Osteoblast (primary cell): ENCODE measurements around the gene ATPAF2. TPM values are rescaled to one million over a fixed set of nuclear protein-coding genes. Genes with fewer than 3 reads are reported as not detected.

ENCODE experiments used
- DNase-seq: peaks from one replicate; pipeline ENCODE4 v3.0.0; 2011; ENCODE audit warnings: low spot score, mixed read lengths; ENCODE audit not compliant: insufficient read length; ENCODE audit errors: missing footprints
- H2AFZ ChIP-seq: 2 replicates; pipeline ENCODE4 v1.6.0; 2011; ENCODE audit warnings: mild to moderate bottlenecking, low read length
- H3K27ac ChIP-seq: 2 replicates; pipeline ENCODE4 v1.5.1; 2011; ENCODE audit warnings: mild to moderate bottlenecking, low read depth, low read length, moderate library complexity
- H3K27me3 ChIP-seq: 2 replicates; pipeline ENCODE4 v1.6.0; 2012; ENCODE audit warnings: mild to moderate bottlenecking, control low read depth, inconsistent platforms, low read length, moderate library complexity; ENCODE audit not compliant: insufficient read depth
- H3K36me3 ChIP-seq: 2 replicates; pipeline ENCODE4 v1.5.1; 2011; ENCODE audit warnings: mild to moderate bottlenecking, low read length, control low read depth, moderate library complexity; ENCODE audit not compliant: insufficient read depth
- H3K4me1 ChIP-seq: 2 replicates; pipeline ENCODE4 v1.5.1; 2011; ENCODE audit warnings: mild to moderate bottlenecking, low read length, control low read depth, moderate library complexity; ENCODE audit not compliant: insufficient read depth
- H3K4me2 ChIP-seq: 2 replicates; pipeline ENCODE4 v1.6.0; 2011; ENCODE audit warnings: mild to moderate bottlenecking, low read length; ENCODE audit not compliant: insufficient read depth
- H3K4me3 ChIP-seq: fragments of 200-600 bp; sonication (generic); 3 replicates; pipeline ENCODE4 v1.5.1; 2012; ENCODE audit warnings: mild to moderate bottlenecking, low read length, inconsistent platforms; ENCODE audit not compliant: insufficient read depth
- H3K79me2 ChIP-seq: 2 replicates; pipeline ENCODE4 v1.6.0; 2012; ENCODE audit warnings: mild to moderate bottlenecking, low read length, control low read depth, inconsistent platforms; ENCODE audit not compliant: insufficient read depth
- H3K9me3 ChIP-seq: 2 replicates; pipeline ENCODE4 v1.5.1; 2011; ENCODE audit warnings: low read depth, low read length, control low read depth
- H4K20me1 ChIP-seq: 2 replicates; pipeline ENCODE4 v1.6.0; 2012; ENCODE audit warnings: mild to moderate bottlenecking, low read length, control low read depth; ENCODE audit not compliant: insufficient read depth
- CTCF ChIP-seq: IDR thresholded peaks from 2 replicates; pipeline ENCODE4 v1.5.1; 2011; ENCODE audit warnings: mild to moderate bottlenecking, low read depth, low read length, moderate library complexity; ENCODE audit errors: extremely low read depth
- total RNA-seq: library from RNA; depleted of rRNA; stranded (reverse); fragments of >200 nt; gene quantifications from 2 replicates; pipeline ENCODE4 v1.2.3, GENCODE V29; 2012

ATPAF2 gene
- total RNA-seq, 1 donor, result 20.3 TPM

DNA sequence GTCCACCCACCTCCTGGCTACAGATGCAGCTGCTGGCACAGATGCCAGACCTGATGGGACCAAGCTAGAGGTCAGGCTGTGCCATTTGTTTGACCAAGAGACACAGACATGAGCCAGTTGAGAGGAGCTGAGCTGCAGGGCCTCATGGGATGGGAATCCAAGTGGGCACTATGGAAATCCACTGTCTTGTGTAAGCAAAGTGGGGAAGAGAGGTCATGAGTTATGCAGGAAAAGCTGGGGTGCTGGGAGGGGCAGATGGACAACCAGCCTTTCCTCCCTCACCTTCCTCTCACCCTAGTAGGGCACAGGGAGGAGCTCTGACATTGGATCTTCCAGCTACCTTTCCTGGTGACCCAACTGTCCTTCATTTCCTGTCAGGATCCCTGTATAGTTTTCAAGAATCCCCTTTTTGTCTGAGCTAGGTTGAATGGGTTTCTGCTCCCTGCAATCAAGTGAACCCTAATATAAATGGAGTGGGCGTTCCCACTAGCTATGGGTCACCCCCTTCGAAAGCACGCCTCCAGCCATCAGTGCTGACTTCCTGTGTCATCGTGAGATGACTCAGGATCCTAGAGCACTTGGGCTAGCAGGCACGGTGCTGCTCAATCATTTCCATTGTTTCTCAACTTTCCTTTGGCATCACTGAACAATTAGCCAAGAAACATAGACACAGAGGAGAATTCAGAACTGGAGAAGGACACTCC is 13.6 kb downstream of the ATPAF2 start:
- H3K27ac ChIP-seq, result peak overlapping the region; percentile 70

DNA sequence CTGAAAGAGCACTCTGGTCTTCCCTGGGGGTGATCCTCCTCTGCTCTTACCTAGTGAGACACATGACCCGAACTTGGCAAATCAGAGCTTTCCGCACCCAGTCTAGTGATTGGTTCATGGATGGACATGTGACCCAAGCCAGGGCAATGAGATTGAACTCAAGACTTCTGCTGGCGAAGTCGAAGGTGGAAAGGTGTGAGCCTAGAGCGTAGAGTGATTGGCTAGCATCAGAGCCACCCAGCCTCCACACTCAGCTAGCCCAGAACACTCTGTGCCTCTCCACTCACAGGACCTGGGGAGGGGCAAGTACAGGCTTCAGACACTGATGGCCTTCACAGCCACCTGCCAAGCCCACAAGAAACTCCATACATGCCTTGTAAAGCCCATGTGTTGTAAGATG is 17.6 kb downstream of the ATPAF2 start:
- Histone ChIP-seq H2AFZ (no peak overlapping the region), H3K4me3 (no peak overlapping the region), H3K36me3 (no peaks in the 10 kb centered on the region), H4K20me1 (peaks cover 14% of the 10 kb centered on the region), H3K4me2 (no peak overlapping the region), H3K9me3 (no peaks in the 10 kb centered on the region), H3K27ac (no peak overlapping the region), H3K27me3 (no peaks in the 10 kb centered on the region), H3K4me1 (peaks cover 20% of the 10 kb centered on the region), H3K79me2 (no peaks in the 10 kb centered on the region)
- peak; percentile 63 for DNase-seq
- TF ChIP-seq CTCF, result no peak

More for the DNA sequence above, 13.6 kb downstream of the ATPAF2 start:
- no peak overlapping the region for H3K4me3 ChIP-seq
- no peak for DNase-seq
- H3K36me3 ChIP-seq, result no peaks in the 10 kb centered on the region
- H2AFZ ChIP-seq, result no peak overlapping the region
- H4K20me1 ChIP-seq, result peaks cover 12% of the 10 kb centered on the region
- H3K79me2 ChIP-seq, result no peaks in the 10 kb centered on the region
- no peaks in the 10 kb centered on the region for H3K9me3 ChIP-seq
- peaks cover 18% of the 10 kb centered on the region for H3K4me1 ChIP-seq
- TF ChIP-seq CTCF, result no peak
- peak overlapping the region; percentile 59 for H3K4me2 ChIP-seq
- H3K27me3 ChIP-seq, result no peaks in the 10 kb centered on the region

GRCh38 chr17:18020971-18021370 is 18.0 kb downstream of the ATPAF2 start:
- no peak for TF ChIP-seq CTCF
- Histone ChIP-seq H3K4me3 (no peak overlapping the region), H3K27ac (no peak overlapping the region), H4K20me1 (peaks cover 10% of the 10 kb centered on the region), H3K36me3 (no peaks in the 10 kb centered on the region), H2AFZ (no peak overlapping the region), H3K4me1 (peaks cover 16% of the 10 kb centered on the region), H3K4me2 (no peak overlapping the region), H3K27me3 (no peaks in the 10 kb centered on the region), H3K79me2 (no peaks in the 10 kb centered on the region), H3K9me3 (no peaks in the 10 kb centered on the region)
- peak; percentile 51 for DNase-seq

GRCh38 chr17:18019838-18020154 is 19.2 kb downstream of the ATPAF2 start:
- H3K4me3 ChIP-seq, result no peak overlapping the region
- TF ChIP-seq CTCF, result no peak
- H4K20me1 ChIP-seq, result peaks cover 2% of the 10 kb centered on the region
- no peaks in the 10 kb centered on the region for H3K27me3 ChIP-seq
- no peak overlapping the region for H3K27ac ChIP-seq
- no peak for DNase-seq
- H3K9me3 ChIP-seq, result no peaks in the 10 kb centered on the region
- H3K4me2 ChIP-seq, result no peak overlapping the region
- peaks cover 6% of the 10 kb centered on the region for H3K4me1 ChIP-seq
- H2AFZ ChIP-seq, result no peak overlapping the region
- no peaks in the 10 kb centered on the region for H3K79me2 ChIP-seq
- H3K36me3 ChIP-seq, result no peaks in the 10 kb centered on the region
